Transverse colon (tissue), 4 donors: ENCODE results near the gene MYO1C.

Source experiments
- CTCF ChIP-seq, 5 experiments: fragments of 200-600 bp in 3 of 5; fragments of 450-650 bp in 2 of 5; sonication (generic) in 3 of 5; IDR thresholded peaks; 1 replicate in 2 of 5; 2 replicates in 3 of 5; pipeline ENCODE4 v1.5.1; 2016 to 2017; ENCODE audit warnings: antibody characterized with exemption in 5 of 5, inconsistent platforms in 3 of 5, mild to moderate bottlenecking in 2 of 5, moderate library complexity in 1 of 5
- POLR2AphosphoS5 ChIP-seq, 3 donors: sonication (generic); formaldehyde crosslinking; IDR thresholded peaks; one replicate each; pipeline ENCODE4 v1.6.1; 2016; ENCODE audit warnings: antibody characterized with exemption in 3 of 3

GRCh38 chr17:1469231-1469852 is 23.1 kb downstream of the MYO1C start:
- TF ChIP-seq CTCF (IDR thresholded peaks at IDR 0.05) (no peak), POLR2AphosphoS5 (IDR thresholded peaks at IDR 0.05) (no peak)
